Astrocyte of the spinal cord (primary cell): ENCODE measurements around the gene ARHGEF2.
A peak's percentile ranks its signal among the peaks of the same experiment; 100 is the strongest.

Experiments
- DNase-seq: peaks from one replicate; pipeline ENCODE4 v3.0.0; 2011; ENCODE audit warnings: low read depth, low spot score
- H3K4me3 ChIP-seq: 2 replicates; pipeline ENCODE4 v1.5.1; 2011; ENCODE audit warnings: low read depth, mild to moderate bottlenecking, low read length, moderate library complexity
- in situ Hi-C: cut with HindIII; loops from 2 replicates; pipeline ENCODE4 v1.10.0; 2017; ENCODE audit warnings: low sequenced_read_pairs
- TF ChIP-seq, protein P1 (sequence below): IDR thresholded peaks from 2 replicates; pipeline ENCODE4 v1.5.1; 2012; ENCODE audit warnings: low read depth, mild to moderate bottlenecking, low read length, inconsistent platforms

Gene ARHGEF2

DNA sequence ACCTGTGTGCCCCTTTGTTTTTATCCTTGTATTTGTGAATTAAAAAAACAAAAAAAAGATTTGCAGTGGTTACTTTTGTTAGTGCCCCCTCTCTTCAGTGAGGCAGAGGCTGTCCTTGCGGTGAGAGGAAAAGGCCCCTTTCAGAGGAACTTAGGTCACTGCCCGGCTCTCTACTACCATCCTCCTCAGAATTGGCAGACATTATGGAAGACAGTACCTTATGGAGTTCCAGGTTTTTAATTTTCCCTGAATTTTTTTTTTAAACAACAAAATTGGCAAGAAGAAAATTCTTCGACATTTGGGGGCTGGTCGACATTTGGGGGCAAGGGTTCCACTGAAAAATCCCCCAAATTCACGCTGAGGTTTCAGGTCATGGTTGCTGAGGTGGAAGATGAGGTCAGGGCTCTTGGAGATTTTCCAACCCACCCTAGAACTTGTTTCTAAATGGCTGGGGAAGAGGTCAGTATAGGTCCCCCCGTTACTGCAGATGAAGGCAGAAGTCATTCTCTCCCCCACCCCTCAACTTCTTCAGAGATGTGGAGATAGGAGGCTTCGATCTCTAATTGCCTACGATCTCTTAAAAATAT, 31.6 kb downstream of the ARHGEF2 start:
- TF ChIP-seq, protein P1, sequence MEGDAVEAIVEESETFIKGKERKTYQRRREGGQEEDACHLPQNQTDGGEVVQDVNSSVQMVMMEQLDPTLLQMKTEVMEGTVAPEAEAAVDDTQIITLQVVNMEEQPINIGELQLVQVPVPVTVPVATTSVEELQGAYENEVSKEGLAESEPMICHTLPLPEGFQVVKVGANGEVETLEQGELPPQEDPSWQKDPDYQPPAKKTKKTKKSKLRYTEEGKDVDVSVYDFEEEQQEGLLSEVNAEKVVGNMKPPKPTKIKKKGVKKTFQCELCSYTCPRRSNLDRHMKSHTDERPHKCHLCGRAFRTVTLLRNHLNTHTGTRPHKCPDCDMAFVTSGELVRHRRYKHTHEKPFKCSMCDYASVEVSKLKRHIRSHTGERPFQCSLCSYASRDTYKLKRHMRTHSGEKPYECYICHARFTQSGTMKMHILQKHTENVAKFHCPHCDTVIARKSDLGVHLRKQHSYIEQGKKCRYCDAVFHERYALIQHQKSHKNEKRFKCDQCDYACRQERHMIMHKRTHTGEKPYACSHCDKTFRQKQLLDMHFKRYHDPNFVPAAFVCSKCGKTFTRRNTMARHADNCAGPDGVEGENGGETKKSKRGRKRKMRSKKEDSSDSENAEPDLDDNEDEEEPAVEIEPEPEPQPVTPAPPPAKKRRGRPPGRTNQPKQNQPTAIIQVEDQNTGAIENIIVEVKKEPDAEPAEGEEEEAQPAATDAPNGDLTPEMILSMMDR = no peak
- DNase-seq = no peak
- in situ Hi-C loops = no loop called here
- no peak overlapping the region for H3K4me3 ChIP-seq

DNA sequence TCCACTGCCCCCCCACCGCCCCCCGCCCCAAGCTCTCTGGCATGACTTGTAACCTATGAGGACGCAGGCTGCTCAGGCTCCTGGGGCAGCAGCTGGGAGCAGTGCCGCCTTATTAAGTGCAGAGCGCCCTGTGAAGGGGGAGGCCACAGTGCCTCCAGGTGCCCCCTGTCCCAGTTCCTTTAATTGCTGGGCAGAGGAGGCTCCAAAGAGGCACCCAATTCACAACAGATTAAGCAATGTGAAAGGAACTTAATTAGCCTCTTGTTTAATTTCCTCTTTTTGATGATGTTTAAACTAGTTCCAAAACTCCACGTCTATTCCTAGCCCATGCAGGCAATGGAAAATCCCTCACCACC, 33.9 kb downstream of the ARHGEF2 start:
- DNase-seq = no peak
- in situ Hi-C loops = no loop called here
- TF ChIP-seq, protein P1 = no peak
- H3K4me3 ChIP-seq = no peak overlapping the region

DNA sequence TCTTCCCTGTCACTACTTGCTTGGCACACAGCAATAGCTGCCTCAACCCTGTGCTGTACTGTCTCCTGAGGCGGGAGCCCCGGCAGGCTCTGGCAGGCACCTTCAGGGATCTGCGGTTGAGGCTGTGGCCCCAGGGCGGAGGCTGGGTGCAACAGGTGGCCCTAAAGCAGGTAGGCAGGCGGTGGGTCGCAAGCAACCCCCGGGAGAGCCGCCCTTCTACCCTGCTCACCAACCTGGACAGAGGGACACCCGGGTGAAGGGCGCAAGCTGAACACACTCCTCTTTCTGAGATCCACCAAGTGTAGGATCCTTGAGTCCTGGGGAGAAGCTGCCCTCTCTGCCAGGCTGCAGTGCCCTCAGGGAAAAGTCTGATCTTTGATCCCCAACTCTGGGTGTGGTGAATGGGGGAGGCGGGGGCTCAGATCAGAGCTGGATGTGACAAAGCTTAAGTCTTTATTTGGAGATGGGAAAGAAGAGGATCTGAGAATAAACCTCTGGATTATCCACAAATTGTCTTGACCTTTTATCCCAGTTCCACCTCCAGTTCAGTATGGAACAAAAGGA, 35.7 kb downstream of the ARHGEF2 start:
- no peak overlapping the region for H3K4me3 ChIP-seq
- DNase-seq = no peak
- in situ Hi-C loops = no loop called here
- TF ChIP-seq, protein P1 = no peak

DNA sequence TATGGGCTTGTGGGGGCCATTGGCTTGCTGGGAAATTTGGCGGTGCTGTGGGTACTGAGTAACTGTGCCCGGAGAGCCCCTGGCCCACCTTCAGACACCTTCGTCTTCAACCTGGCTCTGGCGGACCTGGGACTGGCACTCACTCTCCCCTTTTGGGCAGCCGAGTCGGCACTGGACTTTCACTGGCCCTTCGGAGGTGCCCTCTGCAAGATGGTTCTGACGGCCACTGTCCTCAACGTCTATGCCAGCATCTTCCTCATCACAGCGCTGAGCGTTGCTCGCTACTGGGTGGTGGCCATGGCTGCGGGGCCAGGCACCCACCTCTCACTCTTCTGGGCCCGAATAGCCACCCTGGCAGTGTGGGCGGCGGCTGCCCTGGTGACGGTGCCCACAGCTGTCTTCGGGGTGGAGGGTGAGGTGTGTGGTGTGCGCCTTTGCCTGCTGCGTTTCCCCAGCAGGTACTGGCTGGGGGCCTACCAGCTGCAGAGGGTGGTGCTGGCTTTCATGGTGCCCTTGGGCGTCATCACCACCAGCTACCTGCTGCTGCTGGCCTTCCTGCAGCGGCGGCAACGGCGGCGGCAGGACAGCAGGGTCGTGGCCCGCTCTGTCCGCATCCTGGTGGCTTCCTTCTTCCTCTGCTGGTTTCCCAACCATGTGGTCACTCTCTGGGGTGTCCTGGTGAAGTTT, 36.4 kb downstream of the ARHGEF2 start:
- TF ChIP-seq, protein P1 = no peak
- DNase-seq = no peak
- in situ Hi-C loops = no loop called here
- H3K4me3 ChIP-seq = no peak overlapping the region

DNA sequence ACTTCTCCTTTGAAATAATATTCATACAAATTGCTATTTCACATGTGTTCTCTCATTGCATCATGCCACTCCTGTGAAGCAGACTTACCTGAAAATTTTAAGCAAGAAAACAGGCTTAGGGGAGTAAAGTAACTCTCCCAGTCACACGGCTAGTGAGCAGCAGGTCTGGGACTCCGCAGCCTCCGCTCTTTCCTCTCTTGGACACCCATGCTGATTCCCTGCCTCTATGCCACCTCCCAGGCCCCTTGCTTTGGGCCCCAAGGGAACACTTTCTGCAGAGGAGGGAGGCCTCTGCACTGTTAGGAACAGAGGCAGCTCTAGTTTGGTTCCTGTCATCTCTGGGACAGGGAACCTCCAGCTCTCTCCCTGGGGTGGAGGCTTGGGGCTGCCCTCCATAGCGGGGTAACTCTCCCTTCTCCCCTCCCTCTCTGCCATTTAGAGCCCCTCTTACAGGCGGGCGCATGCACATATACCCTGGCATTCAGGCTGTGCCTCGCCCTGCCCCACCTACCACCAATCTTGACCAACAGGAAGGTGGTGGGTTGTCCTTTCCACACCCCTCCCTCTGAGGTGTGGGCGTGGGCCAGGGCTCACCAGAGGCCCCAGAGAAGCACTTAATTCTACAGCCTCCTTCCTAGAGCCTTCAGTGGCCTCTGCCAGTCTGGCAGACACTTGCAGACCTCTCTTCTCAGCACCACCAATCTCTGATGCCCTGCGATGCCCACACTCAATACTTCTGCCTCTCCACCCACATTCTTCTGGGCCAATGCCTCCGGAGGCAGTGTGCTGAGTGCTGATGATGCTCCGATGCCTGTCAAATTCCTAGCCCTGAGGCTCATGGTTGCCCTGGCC, 37.1 kb downstream of the ARHGEF2 start, which contains the start of gene RXFP4:
RXFP4 (plus strand) TSS at position 646 of the 852 bp plus-strand sequence; CDS start at position 718, 72 bp downstream.
- in situ Hi-C loops = no loop called here
- H3K4me3 ChIP-seq = no peak within 1 kb of the TSS
- DNase-seq = no peak
- TF ChIP-seq, protein P1 = no peak

DNA sequence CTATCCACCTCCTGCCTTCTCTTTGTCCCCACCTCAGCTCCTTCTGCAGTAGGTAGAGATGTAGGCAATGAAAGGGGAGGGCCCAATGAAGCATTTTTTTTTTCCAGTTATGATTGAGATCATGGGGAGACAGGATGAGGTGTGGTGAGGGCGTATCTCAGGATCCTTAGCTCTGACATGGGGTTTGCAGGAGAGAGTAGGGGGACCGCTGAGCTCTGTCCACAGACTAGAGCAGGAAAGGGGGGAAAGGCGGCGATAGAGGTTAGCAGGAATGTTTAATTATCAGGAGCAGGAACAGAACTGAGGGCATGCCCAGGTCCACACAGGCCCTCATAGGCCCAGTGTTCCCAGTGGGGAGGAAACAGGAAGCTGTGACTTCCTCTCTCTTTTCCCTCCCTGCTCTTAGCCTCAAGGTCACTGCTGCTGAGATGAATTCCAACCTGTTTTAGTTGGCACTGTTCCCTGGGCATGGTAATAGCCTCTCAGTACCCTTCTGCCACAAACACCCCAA, 37.8 kb downstream of the ARHGEF2 start:
- TF ChIP-seq, protein P1 = no peak
- H3K4me3 ChIP-seq = no peak overlapping the region
- in situ Hi-C loops = no loop called here
- peak; percentile 62 for DNase-seq
